SK-N-SH (cell line): ENCODE results near the gene ZMYND8. TPM values are rescaled to one million over a fixed set of nuclear protein-coding genes. Genes with fewer than 3 reads are reported as not detected.

Experiments used
- CTCF ChIA-PET: fragments of 300-600, 350-600 bp; formaldehyde crosslinking; extraction: SDS; loops from one replicate; lab custom pipeline; 2021; lab: Yijun Ruan, JAX
- POLR2A ChIA-PET: fragments of 350-600 bp; sonication (Branson Sonifier 250); formaldehyde crosslinking; extraction: SDS; loops from one replicate; lab custom pipeline; 2020; ENCODE audit warnings: antibody characterized with exemption, inconsistent platforms; lab: Yijun Ruan, JAX
- DNase-seq: peaks from one replicate; pipeline ENCODE4 v3.0.0; 2012
- H2AFZ ChIP-seq: fragments of 200-600 bp; sonication (generic); 2 replicates; pipeline ENCODE4 v1.8.1; 2016; ENCODE audit warnings: antibody characterized with exemption, mild to moderate bottlenecking, low read depth
- H3F3A ChIP-seq: fragments of 200-600 bp; sonication (generic); replicated peaks from 2 replicates; pipeline ENCODE3; 2016; ENCODE audit warnings: antibody characterized with exemption, mild to moderate bottlenecking; ENCODE audit not compliant: insufficient read depth
- H3K27ac ChIP-seq, 2 experiments: fragments of 200-500 bp in 1 of 2; fragments of 200-600 bp in 1 of 2; sonication (Bioruptor generic) in 1 of 2; sonication (generic), shearing (Covaris generic) in 1 of 2; 2 replicates each; pipeline versions ENCODE4 v1.5.1 to v1.6.1; 2014 to 2016; ENCODE audit warnings: low read depth in 2 of 2, inconsistent platforms in 1 of 2, low read length in 1 of 2, mild to moderate bottlenecking in 1 of 2, mixed read lengths in 1 of 2
- H3K27me3 ChIP-seq: fragments of 200-600 bp; sonication (generic), shearing (Covaris generic); 2 replicates; pipeline ENCODE4 v1.6.1; 2016; ENCODE audit warnings: mixed run types; ENCODE audit not compliant: insufficient read depth
- H3K36me3 ChIP-seq, 2 experiments: fragments of 200-500 bp in 1 of 2; fragments of 200-600 bp in 1 of 2; sonication (Bioruptor generic) in 1 of 2; sonication (generic) in 1 of 2; replicated peaks in 1 of 2; 2 replicates each; pipeline versions ENCODE3 to v1.5.1; 2014 to 2016; ENCODE audit warnings: low read length in 1 of 2, mild to moderate bottlenecking in 1 of 2; ENCODE audit not compliant: insufficient read depth in 2 of 2, control insufficient read depth in 1 of 2
- H3K4me1 ChIP-seq, 2 experiments: fragments of 200-500 bp in 1 of 2; fragments of 200-600 bp in 1 of 2; sonication (Bioruptor generic) in 1 of 2; sonication (generic), shearing (Covaris generic) in 1 of 2; 2 replicates each; pipeline versions ENCODE4 v1.5.1 to v1.6.1; 2014 to 2016; ENCODE audit warnings: low read depth in 1 of 2, low read length in 1 of 2, mixed run types in 1 of 2; ENCODE audit not compliant: insufficient read depth in 2 of 2, control insufficient read depth in 1 of 2
- H3K4me2 ChIP-seq: fragments of 200-600 bp; sonication (generic), shearing (Covaris generic); 2 replicates; pipeline ENCODE4 v1.6.1; 2017; ENCODE audit warnings: mixed run types
- H3K4me3 ChIP-seq, 2 experiments: fragments of 200-500 bp in 1 of 2; fragments of 200-600 bp in 1 of 2; sonication (Bioruptor generic) in 1 of 2; sonication (generic), shearing (Covaris generic) in 1 of 2; 2 replicates each; pipeline versions ENCODE4 v1.5.1 to v1.8.1; 2014 to 2016; ENCODE audit warnings: low read depth in 2 of 2, inconsistent platforms in 1 of 2, low read length in 1 of 2, mild to moderate bottlenecking in 1 of 2, mixed read lengths in 1 of 2, moderate library complexity in 1 of 2
- H3K79me2 ChIP-seq: fragments of 200-600 bp; sonication (generic); 2 replicates; pipeline ENCODE4 v1.8.1; 2017; ENCODE audit warnings: mild to moderate bottlenecking; ENCODE audit not compliant: insufficient read depth
- H3K9ac ChIP-seq: fragments of 200-600 bp; sonication (generic); 2 replicates; pipeline ENCODE4 v1.6.1; 2017; ENCODE audit warnings: mixed run types
- H3K9me2 ChIP-seq: fragments of 200-600 bp; sonication (generic); 2 replicates; pipeline ENCODE4 v1.6.1; 2017; ENCODE audit warnings: mixed run types
- H3K9me3 ChIP-seq: fragments of 200-600 bp; sonication (generic); 2 replicates; pipeline ENCODE4 v1.6.1; 2017; ENCODE audit warnings: mixed run types, mild to moderate bottlenecking, moderate library complexity
- H4K20me1 ChIP-seq: fragments of 200-600 bp; sonication (generic); 2 replicates; pipeline ENCODE4 v1.6.1; 2017; ENCODE audit warnings: mild to moderate bottlenecking, mixed run types; ENCODE audit not compliant: insufficient read depth
- ELF1 ChIP-seq: IDR thresholded peaks from 2 replicates; pipeline ENCODE4 v1.4.0; 2012
- EP300 ChIP-seq, 2 experiments: IDR thresholded peaks; 2 replicates each; pipeline versions ENCODE4 v1.4.0 to v1.6.1; 2012; ENCODE audit warnings: borderline replicate concordance in 1 of 2, low read depth in 1 of 2, low read length in 1 of 2
- EZH2phosphoT487 ChIP-seq: fragments of 200-600 bp; sonication (generic); IDR thresholded peaks from 2 replicates; pipeline ENCODE4 v1.6.1; 2017; ENCODE audit warnings: low read depth, mixed run types, mild to moderate bottlenecking, antibody characterized with exemption, moderate library complexity, borderline replicate concordance
- FOXM1 ChIP-seq: IDR thresholded peaks from 2 replicates; pipeline ENCODE4 v1.4.0; 2012; ENCODE audit warnings: low read depth, mild to moderate bottlenecking
- GATA2 ChIP-seq: sonication (generic); formaldehyde crosslinking; IDR thresholded peaks from 2 replicates; pipeline ENCODE4 v1.5.0; 2020; ENCODE audit warnings: mild to moderate bottlenecking, missing genetic modification reagents
- MXI1 ChIP-seq: IDR thresholded peaks from 2 replicates; pipeline ENCODE4 v1.6.1; 2012; ENCODE audit warnings: mild to moderate bottlenecking, low read depth, low read length, improper control_type of control experiment
- NFIC ChIP-seq: IDR thresholded peaks from 2 replicates; pipeline ENCODE4 v1.4.0; 2012; ENCODE audit warnings: borderline replicate concordance
- POLR2AphosphoS5 ChIP-seq: IDR thresholded peaks from 2 replicates; pipeline ENCODE4 v1.6.1; 2012; ENCODE audit warnings: low read depth, low read length
- RAD21 ChIP-seq: IDR thresholded peaks from 2 replicates; pipeline ENCODE4 v1.6.1; 2012; ENCODE audit warnings: mild to moderate bottlenecking, low read length
- RCOR1 ChIP-seq: fragments of 150-350 bp; IDR thresholded peaks from 2 replicates; pipeline ENCODE4 v1.6.1; 2017; ENCODE audit warnings: antibody characterized with exemption, low read length
- RXRA ChIP-seq: IDR thresholded peaks from 2 replicates; pipeline ENCODE4 v1.4.0; 2012; ENCODE audit warnings: low read depth, mild to moderate bottlenecking, borderline replicate concordance
- SIN3A ChIP-seq: IDR thresholded peaks from 2 replicates; pipeline ENCODE4 v1.6.1; 2012; ENCODE audit warnings: low read depth, mild to moderate bottlenecking, low read length, moderate library complexity, borderline replicate concordance
- YY1 ChIP-seq: IDR thresholded peaks from 2 replicates; pipeline ENCODE4 v1.4.0; 2012; ENCODE audit warnings: low read depth, mild to moderate bottlenecking
- WGBS: methylation state at CpG from one replicate; pipeline ENCODE4 v1.1.6; 2017; ENCODE audit warnings: low lambda C conversion rate; 5-methylcytosine and 5-hydroxymethylcytosine counted together
- polyA plus RNA-seq, 3 experiments: library from polyadenylated mRNA; depleted of rRNA; stranded (reverse); fragments of >200 nt; gene quantifications; 2 replicates each; pipeline ENCODE4 v1.2.3, GENCODE V29; 2012
- TF ChIP-seq, protein P1 (sequence below): IDR thresholded peaks from 2 replicates; pipeline ENCODE4; 2012
- TF ChIP-seq, protein P2 (sequence below): IDR thresholded peaks from 2 replicates; pipeline ENCODE4 v1.4.0; 2012; ENCODE audit warnings: low read depth
- TF ChIP-seq, protein P3 (sequence below): fragments of 150-350 bp; IDR thresholded peaks from 2 replicates; pipeline ENCODE4 v1.6.1; 2017; ENCODE audit warnings: antibody characterized with exemption, low read length, low read depth, borderline replicate concordance
- TF ChIP-seq, protein P4 (sequence below): fragments of 150-350 bp; IDR thresholded peaks from 2 replicates; pipeline ENCODE4 v1.6.1; 2016; ENCODE audit warnings: mild to moderate bottlenecking, low read depth, low read length
- TF ChIP-seq, protein P5 (sequence below): IDR thresholded peaks from 2 replicates; pipeline ENCODE4 v1.4.0; 2012; ENCODE audit warnings: low read depth, borderline replicate concordance

Gene ZMYND8
- polyA plus RNA-seq, 1 of the 3 experiments (the other 2 are of a cell fraction): 25.3 TPM

DNA sequence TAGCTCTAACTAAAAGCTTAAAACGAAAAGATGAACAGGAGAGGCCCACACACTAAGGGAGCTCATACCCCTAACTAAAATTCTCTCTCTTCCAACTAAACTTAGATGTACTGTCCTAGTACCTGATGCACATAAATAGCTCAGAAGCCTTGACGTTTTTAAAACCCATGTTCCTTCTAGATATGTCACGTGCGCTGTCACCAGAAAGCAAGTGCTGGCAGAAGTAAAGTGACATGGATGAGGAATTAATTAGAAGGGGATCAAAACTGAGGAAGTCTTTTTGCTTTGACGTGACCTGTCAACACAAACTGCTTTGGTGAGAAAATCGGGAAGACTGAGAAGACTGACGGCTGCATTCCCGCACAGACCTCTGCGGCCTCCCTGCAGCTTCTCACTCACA, 142.5 kb downstream of the ZMYND8 start:
- DNase-seq: no peak

More for the DNA sequence above, 142.5 kb downstream of the ZMYND8 start:
- Histone ChIP-seq H3K79me2 (peaks cover 22% of the 10 kb centered on the region), H3K27ac (no peak overlapping the region), H3K9me3 (no peaks in the 10 kb centered on the region), H3K4me2 (no peak overlapping the region)
- POLR2A ChIA-PET: no interaction called here
- 95% methylated on average over 9 of the region's 9 CpGs for WGBS
- TF ChIP-seq GATA2 (CRISPR knock-in tag): no peak
- TF ChIP-seq, protein P1, sequence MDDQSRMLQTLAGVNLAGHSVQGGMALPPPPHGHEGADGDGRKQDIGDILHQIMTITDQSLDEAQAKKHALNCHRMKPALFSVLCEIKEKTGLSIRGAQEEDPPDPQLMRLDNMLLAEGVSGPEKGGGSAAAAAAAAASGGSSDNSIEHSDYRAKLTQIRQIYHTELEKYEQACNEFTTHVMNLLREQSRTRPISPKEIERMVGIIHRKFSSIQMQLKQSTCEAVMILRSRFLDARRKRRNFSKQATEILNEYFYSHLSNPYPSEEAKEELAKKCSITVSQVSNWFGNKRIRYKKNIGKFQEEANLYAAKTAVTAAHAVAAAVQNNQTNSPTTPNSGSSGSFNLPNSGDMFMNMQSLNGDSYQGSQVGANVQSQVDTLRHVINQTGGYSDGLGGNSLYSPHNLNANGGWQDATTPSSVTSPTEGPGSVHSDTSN: no peak
- no peak for TF ChIP-seq RCOR1
- TF ChIP-seq SIN3A: no peak
- TF ChIP-seq, protein P2, sequence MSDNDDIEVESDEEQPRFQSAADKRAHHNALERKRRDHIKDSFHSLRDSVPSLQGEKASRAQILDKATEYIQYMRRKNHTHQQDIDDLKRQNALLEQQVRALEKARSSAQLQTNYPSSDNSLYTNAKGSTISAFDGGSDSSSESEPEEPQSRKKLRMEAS: no peak
- no peak for TF ChIP-seq ELF1
- TF ChIP-seq, protein P3, sequence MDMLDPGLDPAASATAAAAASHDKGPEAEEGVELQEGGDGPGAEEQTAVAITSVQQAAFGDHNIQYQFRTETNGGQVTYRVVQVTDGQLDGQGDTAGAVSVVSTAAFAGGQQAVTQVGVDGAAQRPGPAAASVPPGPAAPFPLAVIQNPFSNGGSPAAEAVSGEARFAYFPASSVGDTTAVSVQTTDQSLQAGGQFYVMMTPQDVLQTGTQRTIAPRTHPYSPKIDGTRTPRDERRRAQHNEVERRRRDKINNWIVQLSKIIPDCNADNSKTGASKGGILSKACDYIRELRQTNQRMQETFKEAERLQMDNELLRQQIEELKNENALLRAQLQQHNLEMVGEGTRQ: no peak
- no peak for TF ChIP-seq MXI1
- no peak for TF ChIP-seq YY1
- TF ChIP-seq RAD21: no peak
- no peak for TF ChIP-seq NFIC
- TF ChIP-seq POLR2AphosphoS5: no peak
- no peak for TF ChIP-seq EP300 (IDR thresholded peaks at IDR 0.05; ENCODE audit: borderline replicate concordance in 1 of 2, low read depth in 1 of 2, low read length in 1 of 2)
- TF ChIP-seq EZH2phosphoT487: no peak
- TF ChIP-seq FOXM1: no peak
- TF ChIP-seq, protein P4, sequence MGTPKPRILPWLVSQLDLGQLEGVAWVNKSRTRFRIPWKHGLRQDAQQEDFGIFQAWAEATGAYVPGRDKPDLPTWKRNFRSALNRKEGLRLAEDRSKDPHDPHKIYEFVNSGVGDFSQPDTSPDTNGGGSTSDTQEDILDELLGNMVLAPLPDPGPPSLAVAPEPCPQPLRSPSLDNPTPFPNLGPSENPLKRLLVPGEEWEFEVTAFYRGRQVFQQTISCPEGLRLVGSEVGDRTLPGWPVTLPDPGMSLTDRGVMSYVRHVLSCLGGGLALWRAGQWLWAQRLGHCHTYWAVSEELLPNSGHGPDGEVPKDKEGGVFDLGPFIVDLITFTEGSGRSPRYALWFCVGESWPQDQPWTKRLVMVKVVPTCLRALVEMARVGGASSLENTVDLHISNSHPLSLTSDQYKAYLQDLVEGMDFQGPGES: no peak
- TF ChIP-seq, protein P5, sequence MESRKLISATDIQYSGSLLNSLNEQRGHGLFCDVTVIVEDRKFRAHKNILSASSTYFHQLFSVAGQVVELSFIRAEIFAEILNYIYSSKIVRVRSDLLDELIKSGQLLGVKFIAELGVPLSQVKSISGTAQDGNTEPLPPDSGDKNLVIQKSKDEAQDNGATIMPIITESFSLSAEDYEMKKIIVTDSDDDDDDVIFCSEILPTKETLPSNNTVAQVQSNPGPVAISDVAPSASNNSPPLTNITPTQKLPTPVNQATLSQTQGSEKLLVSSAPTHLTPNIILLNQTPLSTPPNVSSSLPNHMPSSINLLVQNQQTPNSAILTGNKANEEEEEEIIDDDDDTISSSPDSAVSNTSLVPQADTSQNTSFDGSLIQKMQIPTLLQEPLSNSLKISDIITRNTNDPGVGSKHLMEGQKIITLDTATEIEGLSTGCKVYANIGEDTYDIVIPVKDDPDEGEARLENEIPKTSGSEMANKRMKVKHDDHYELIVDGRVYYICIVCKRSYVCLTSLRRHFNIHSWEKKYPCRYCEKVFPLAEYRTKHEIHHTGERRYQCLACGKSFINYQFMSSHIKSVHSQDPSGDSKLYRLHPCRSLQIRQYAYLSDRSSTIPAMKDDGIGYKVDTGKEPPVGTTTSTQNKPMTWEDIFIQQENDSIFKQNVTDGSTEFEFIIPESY: no peak
- TF ChIP-seq RXRA: no peak
- TF ChIP-seq, all 33 proteins: peak for 0
- Histone ChIP-seq H2AFZ (no peak overlapping the region), H3K27me3 (no peaks in the 10 kb centered on the region), H4K20me1 (peaks cover 3% of the 10 kb centered on the region; the same call in 1 of the 2 replicates), H3K9me2 (no peaks in the 10 kb centered on the region), H3K9ac (no peak overlapping the region), H3K4me1 (no peaks in the 10 kb centered on the region), H3F3A (no peaks in the 10 kb centered on the region), H3K36me3 (peaks cover 57 to 75% of the 10 kb centered on the region in 2 experiments), H3K4me3 (no peak overlapping the region)
- CTCF ChIA-PET: interaction anchor here (0.9 to 3.3 kb wide), 5 partner anchors 9 to 170 kb away, joined by 3 to 22 read pairs (median 8); no protein-coding TSS in a partner anchor
